Right forelimb (tissue), 1 donor: ENCODE results near the gene WNT1.

Experiments
- DNase-seq: peaks from one replicate; pipeline ENCODE4 v3.0.0-alpha.2; 2018

The WNT1 gene

GRCh38 chr12:49010092-49010668 is 32.1 kb downstream of the WNT1 start:
- no peak for DNase-seq

- DNase-seq: no peak
Observed at GRCh38 chr12:49012739-49013138, 34.6 kb downstream of the WNT1 start.

GRCh38 chr12:49013428-49013827 is 35.3 kb downstream of the WNT1 start:
- DNase-seq: no peak

GRCh38 chr12:49014547-49014946 is 36.4 kb downstream of the WNT1 start:
- no peak for DNase-seq

- no peak for DNase-seq
Observed at GRCh38 chr12:49015196-49015595, 37.1 kb downstream of the WNT1 start.

- DNase-seq: no peak
Observed at GRCh38 chr12:49017891-49018260, 39.8 kb downstream of the WNT1 start.

- peak; percentile 98 for DNase-seq
Observed at GRCh38 chr12:49018261-49019119, 40.4 kb downstream of the WNT1 start, which contains the start of gene PRKAG1. Gene PRKAG1 (minus strand): TSS chr12:49018776. CDS start chr12:49018740, 36 bp downstream.

GRCh38 chr12:49019120-49019430 is 41.0 kb downstream of the WNT1 start:
- DNase-seq: no peak

GRCh38 chr12:49019443-49020324 is 41.6 kb downstream of the WNT1 start:
- no peak for DNase-seq

GRCh38 chr12:49020441-49020840 is 42.3 kb downstream of the WNT1 start:
- DNase-seq: no peak

- no peak for DNase-seq
Observed at GRCh38 chr12:49021292-49021915, 43.3 kb downstream of the WNT1 start.

GRCh38 chr12:49022558-49023178 is 44.5 kb downstream of the WNT1 start:
- no peak for DNase-seq

GRCh38 chr12:49023812-49024211 is 45.7 kb downstream of the WNT1 start:
- no peak for DNase-seq

- DNase-seq: no peak
Observed at GRCh38 chr12:49024543-49024942, 46.4 kb downstream of the WNT1 start.

- no peak for DNase-seq
Observed at GRCh38 chr12:49025463-49025862, 47.3 kb downstream of the WNT1 start.

GRCh38 chr12:49026101-49026500 is 48.0 kb downstream of the WNT1 start:
- no peak for DNase-seq

GRCh38 chr12:49026678-49027480 is 48.8 kb downstream of the WNT1 start:
- DNase-seq: no peak

- DNase-seq: no peak
Observed at GRCh38 chr12:49027846-49028555, 49.9 kb downstream of the WNT1 start.

GRCh38 chr12:49028666-49029275 is 50.6 kb downstream of the WNT1 start:
- no peak for DNase-seq

- no peak for DNase-seq
Observed at GRCh38 chr12:49030119-49030518, 52.0 kb downstream of the WNT1 start.
